Jurkat, Clone E6-1 (cell line): ENCODE results near the gene GORASP2.
"Not testable (repeated sequence)": the region's sequence is repeated elsewhere in the genome, so short reads cannot be mapped to it uniquely, and the experiment has no call there.

Experiments
- DNase-seq: peaks from one replicate; pipeline ENCODE4 v3.0.0-alpha.2; 2011; ENCODE audit warnings: low read depth, low spot score
- H3K4me3 ChIP-seq: 2 replicates; pipeline ENCODE4 v1.5.1; 2011; ENCODE audit warnings: mild to moderate bottlenecking, low read length, control low read depth, moderate library complexity

Gene GORASP2

GRCh38 chr2:170921873-170922272 is 7.2 kb upstream of the GORASP2 start:
- DNase-seq, H3K4me3 ChIP-seq: not testable (repeated sequence)

GRCh38 chr2:170922634-170923494 is 6.2 kb upstream of the GORASP2 start:
- no peak for DNase-seq
- H3K4me3 ChIP-seq = no peak overlapping the region

- H3K4me3 ChIP-seq = no peak overlapping the region
- DNase-seq = no peak
Measured at GRCh38 chr2:170923799-170924198, 5.3 kb upstream of the GORASP2 start.

GRCh38 chr2:170924969-170925368 is 4.1 kb upstream of the GORASP2 start:
- H3K4me3 ChIP-seq = no peak overlapping the region
- DNase-seq = no peak

- no peak for DNase-seq
Measured at GRCh38 chr2:170925923-170926322, 3.1 kb upstream of the GORASP2 start.

GRCh38 chr2:170926743-170927297 is 2.2 kb upstream of the GORASP2 start:
- no peak for DNase-seq
- no peak overlapping the region for H3K4me3 ChIP-seq

More at GRCh38 chr2:170925923-170926322, 3.1 kb upstream of the GORASP2 start:
- no peak overlapping the region for H3K4me3 ChIP-seq

- H3K4me3 ChIP-seq = peak overlapping the region; percentile 61
- DNase-seq = no peak
Measured at GRCh38 chr2:170928036-170928823, 823 bp upstream of the GORASP2 start.

- no peak for DNase-seq
- H3K4me3 ChIP-seq = peak overlapping the region; percentile 63
Measured at GRCh38 chr2:170929686-170930050, 615 bp downstream of the GORASP2 start.

- peak; percentile 67 for DNase-seq
- H3K4me3 ChIP-seq = peak overlapping the region; percentile 63
Measured at GRCh38 chr2:170930131-170930990, 1.3 kb downstream of the GORASP2 start.

GRCh38 chr2:170930991-170931266 is 1.9 kb downstream of the GORASP2 start:
- peak overlapping the region; percentile 63 for H3K4me3 ChIP-seq

GRCh38 chr2:170932166-170932565 is 3.1 kb downstream of the GORASP2 start:
- DNase-seq = no peak
- no peak overlapping the region for H3K4me3 ChIP-seq

More at GRCh38 chr2:170930991-170931266, 1.9 kb downstream of the GORASP2 start:
- DNase-seq = no peak

GRCh38 chr2:170932948-170933347 is 3.9 kb downstream of the GORASP2 start:
- no peak overlapping the region for H3K4me3 ChIP-seq
- no peak for DNase-seq

GRCh38 chr2:170937709-170938379 is 8.8 kb downstream of the GORASP2 start:
- DNase-seq = no peak
- no peak overlapping the region for H3K4me3 ChIP-seq

- H3K4me3 ChIP-seq = no peak overlapping the region
- DNase-seq = no peak
Measured at GRCh38 chr2:170940066-170940465, 11.0 kb downstream of the GORASP2 start.

- no peak overlapping the region for H3K4me3 ChIP-seq
- DNase-seq = no peak
Measured at GRCh38 chr2:170942615-170943014, 13.6 kb downstream of the GORASP2 start.

- H3K4me3 ChIP-seq = no peak overlapping the region
- DNase-seq = no peak
Measured at GRCh38 chr2:170943041-170943440, 14.0 kb downstream of the GORASP2 start.

- H3K4me3 ChIP-seq = no peak overlapping the region
- DNase-seq = no peak
Measured at GRCh38 chr2:170943596-170943995, 14.5 kb downstream of the GORASP2 start.

GRCh38 chr2:170944545-170944944 is 15.5 kb downstream of the GORASP2 start:
- no peak overlapping the region for H3K4me3 ChIP-seq
- DNase-seq = no peak

- no peak for DNase-seq
- H3K4me3 ChIP-seq = no peak overlapping the region
Measured at GRCh38 chr2:170949415-170949814, 20.4 kb downstream of the GORASP2 start.
